ENCODE measurements around the gene COLEC11. TPM values are rescaled to one million over a fixed set of nuclear protein-coding genes. Genes with fewer than 3 reads are reported as not detected.
"Not testable (repeated sequence)": the region's sequence is repeated elsewhere in the genome, so short reads cannot be mapped to it uniquely, and the experiment has no call there.

Gene COLEC11
- total RNA-seq, 1 donor from 2014 or later, result 2.3 TPM

GRCh38 chr2:3571284-3571683 lies 23.6 kb upstream of the COLEC11 start:
- H3K36me3 Mint-ChIP-seq (ENCODE audit: low read depth, unreplicated experiment), result peaks cover 5% of the 10 kb centered on the region
- H3K27ac Mint-ChIP-seq (ENCODE audit: unreplicated experiment), result no peak overlapping the region
- H3K9me3 Mint-ChIP-seq (ENCODE audit: unreplicated experiment), result no peaks in the 10 kb centered on the region
- no peak for DNase-seq (ENCODE audit: low spot score)
- TF ChIP-seq, protein P1, sequence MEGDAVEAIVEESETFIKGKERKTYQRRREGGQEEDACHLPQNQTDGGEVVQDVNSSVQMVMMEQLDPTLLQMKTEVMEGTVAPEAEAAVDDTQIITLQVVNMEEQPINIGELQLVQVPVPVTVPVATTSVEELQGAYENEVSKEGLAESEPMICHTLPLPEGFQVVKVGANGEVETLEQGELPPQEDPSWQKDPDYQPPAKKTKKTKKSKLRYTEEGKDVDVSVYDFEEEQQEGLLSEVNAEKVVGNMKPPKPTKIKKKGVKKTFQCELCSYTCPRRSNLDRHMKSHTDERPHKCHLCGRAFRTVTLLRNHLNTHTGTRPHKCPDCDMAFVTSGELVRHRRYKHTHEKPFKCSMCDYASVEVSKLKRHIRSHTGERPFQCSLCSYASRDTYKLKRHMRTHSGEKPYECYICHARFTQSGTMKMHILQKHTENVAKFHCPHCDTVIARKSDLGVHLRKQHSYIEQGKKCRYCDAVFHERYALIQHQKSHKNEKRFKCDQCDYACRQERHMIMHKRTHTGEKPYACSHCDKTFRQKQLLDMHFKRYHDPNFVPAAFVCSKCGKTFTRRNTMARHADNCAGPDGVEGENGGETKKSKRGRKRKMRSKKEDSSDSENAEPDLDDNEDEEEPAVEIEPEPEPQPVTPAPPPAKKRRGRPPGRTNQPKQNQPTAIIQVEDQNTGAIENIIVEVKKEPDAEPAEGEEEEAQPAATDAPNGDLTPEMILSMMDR (IDR thresholded peaks at IDR 0.05; ENCODE audit: unreplicated experiment), result no peak
- no peak overlapping the region for H3K4me3 Mint-ChIP-seq (ENCODE audit: unreplicated experiment)
- peaks cover 8% of the 10 kb centered on the region for H3K27me3 Mint-ChIP-seq (ENCODE audit: unreplicated experiment)
- peaks cover 6% of the 10 kb centered on the region for H3K4me1 Mint-ChIP-seq (ENCODE audit: unreplicated experiment)

DNA sequence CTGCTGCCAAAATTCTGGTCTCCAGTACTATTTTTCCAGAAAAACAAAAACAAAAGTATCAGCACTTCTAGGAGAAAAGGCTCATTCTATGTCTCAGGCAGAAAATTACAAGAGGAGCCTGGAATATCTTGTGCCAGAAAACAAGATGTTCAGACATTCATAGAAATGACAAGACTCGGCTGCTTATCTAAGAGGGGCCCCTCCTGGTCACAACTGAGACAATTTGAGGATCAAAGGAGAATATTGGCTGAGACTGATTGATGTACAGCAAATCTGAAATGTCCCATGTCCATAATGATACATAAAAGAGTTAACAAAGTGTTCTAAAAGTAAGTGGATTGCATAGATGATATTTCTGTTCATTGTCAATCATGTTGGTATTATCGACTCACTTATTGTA lies 22.3 kb upstream of the COLEC11 start:
- no peaks in the 10 kb centered on the region for H3K9me3 Mint-ChIP-seq (ENCODE audit: unreplicated experiment)
- peaks cover 15% of the 10 kb centered on the region for H3K4me1 Mint-ChIP-seq (ENCODE audit: unreplicated experiment)
- H3K36me3 Mint-ChIP-seq (ENCODE audit: low read depth, unreplicated experiment), result peaks cover 9% of the 10 kb centered on the region
- H3K27me3 Mint-ChIP-seq (ENCODE audit: unreplicated experiment), result peaks cover 5% of the 10 kb centered on the region
- H3K27ac Mint-ChIP-seq (ENCODE audit: unreplicated experiment), result no peak overlapping the region
- H3K4me3 Mint-ChIP-seq (ENCODE audit: unreplicated experiment), result no peak overlapping the region
- TF ChIP-seq, protein P1 (IDR thresholded peaks at IDR 0.05; ENCODE audit: unreplicated experiment), result no peak
- no peak for DNase-seq (ENCODE audit: low spot score)

- Mint-ChIP-seq H3K36me3 (ENCODE audit: low read depth, unreplicated experiment) (peaks cover 19% of the 10 kb centered on the region), H3K27me3 (ENCODE audit: unreplicated experiment) (peaks cover 5% of the 10 kb centered on the region), H3K4me1 (ENCODE audit: unreplicated experiment) (peaks cover 23% of the 10 kb centered on the region), H3K4me3 (ENCODE audit: unreplicated experiment) (peak overlapping the region; percentile 98), H3K9me3 (ENCODE audit: unreplicated experiment) (no peaks in the 10 kb centered on the region), H3K27ac (ENCODE audit: unreplicated experiment) (no peak overlapping the region)
- no peak for DNase-seq (ENCODE audit: low spot score)
- TF ChIP-seq, protein P1 (IDR thresholded peaks at IDR 0.05; ENCODE audit: unreplicated experiment), result no peak
These were observed 20.8 kb upstream of the COLEC11 start for GRCh38 chr2:3574155-3574554.

GRCh38 chr2:3575534-3576262 lies 19.2 kb upstream of the COLEC11 start:
- no peaks in the 10 kb centered on the region for H3K9me3 Mint-ChIP-seq (ENCODE audit: unreplicated experiment)
- TF ChIP-seq, protein P1 (IDR thresholded peaks at IDR 0.05; ENCODE audit: unreplicated experiment), result no peak
- DNase-seq (ENCODE audit: low spot score), result no peak
- H3K36me3 Mint-ChIP-seq (ENCODE audit: low read depth, unreplicated experiment), result peaks cover 28% of the 10 kb centered on the region
- H3K27ac Mint-ChIP-seq (ENCODE audit: unreplicated experiment), result peak overlapping the region; percentile 88
- H3K27me3 Mint-ChIP-seq (ENCODE audit: unreplicated experiment), result peaks cover 5% of the 10 kb centered on the region
- peaks cover 23% of the 10 kb centered on the region for H3K4me1 Mint-ChIP-seq (ENCODE audit: unreplicated experiment)
- peak overlapping the region; percentile 98 for H3K4me3 Mint-ChIP-seq (ENCODE audit: unreplicated experiment)

GRCh38 chr2:3576263-3576630 lies 18.7 kb upstream of the COLEC11 start:
- H3K36me3 Mint-ChIP-seq (ENCODE audit: low read depth, unreplicated experiment), result peaks cover 32% of the 10 kb centered on the region
- H3K4me1 Mint-ChIP-seq (ENCODE audit: unreplicated experiment), result peaks cover 23% of the 10 kb centered on the region
- peak overlapping the region; percentile 98 for H3K4me3 Mint-ChIP-seq (ENCODE audit: unreplicated experiment)
- not testable (repeated sequence) for H3K27me3 Mint-ChIP-seq (ENCODE audit: unreplicated experiment); DNase-seq (ENCODE audit: low spot score); H3K9me3 Mint-ChIP-seq (ENCODE audit: unreplicated experiment)
- H3K27ac Mint-ChIP-seq (ENCODE audit: unreplicated experiment), result peak overlapping the region; percentile 88

All from endothelial cell (in vitro differentiated cells).